K562 (cell line): ENCODE measurements around the gene CALML6. TPM values are rescaled to one million over a fixed set of nuclear protein-coding genes. Genes with fewer than 3 reads are reported as not detected.

Experiments used
- CAMTA2 ChIP-seq: fragments of 250-450 bp; sonication (Bioruptor Pico); conservative IDR thresholded peaks from 2 replicates; pipeline ENCODE4 v1.5.1; 2022
- CTBP1 ChIP-seq: fragments of 450-650 bp; IDR thresholded peaks from 2 replicates; pipeline ENCODE4 v1.6.1; 2016; ENCODE audit warnings: borderline replicate concordance
- KDM5B ChIP-seq: fragments of 200-600 bp; sonication (generic); IDR thresholded peaks from 2 replicates; pipeline ENCODE4 v1.6.1; 2012; ENCODE audit warnings: low read depth, mild to moderate bottlenecking, moderate library complexity, low read length, control low read depth, inconsistent platforms; ENCODE audit not compliant: insufficient replicate concordance
- SAFB2 ChIP-seq: fragments of 200-400 bp; formaldehyde crosslinking; IDR thresholded peaks from 2 replicates; pipeline ENCODE4 v1.6.1; 2018; ENCODE audit warnings: borderline replicate concordance, low read length, low read depth, moderate library complexity; ENCODE audit not compliant: severe bottlenecking
- ZEB2 ChIP-seq: fragments of 450-650 bp; IDR thresholded peaks from 2 replicates; pipeline ENCODE4 v1.6.1; 2016
- ZNF253 ChIP-seq: fragments of 250-450 bp; sonication (Bioruptor Pico); conservative IDR thresholded peaks from 2 replicates; pipeline ENCODE4 v1.6.1; 2021; ENCODE audit warnings: mild to moderate bottlenecking
- ZNF274 ChIP-seq: IDR thresholded peaks from 2 replicates; pipeline ENCODE4 v1.6.1; 2011; ENCODE audit warnings: low read depth, mild to moderate bottlenecking, low read length, moderate library complexity, borderline replicate concordance
- polyA plus RNA-seq, 8 experiments: library from polyadenylated mRNA; depleted of rRNA in 4 of 8; stranded (reverse) in 5 of 8; unstranded in 3 of 8; fragments of >200 nt; fragmentation: Nextera tagmentation in 2 of 8; fragmentation: Illumina TruSeq in 1 of 8; extraction: Ambion mirVana in 2 of 8; extraction: Trizol in 1 of 8; gene quantifications; 2 replicates each; pipeline versions ENCODE4 v1.2.1 to v1.2.3, GENCODE V29; 2011 to 2014; ENCODE audit warnings: inconsistent platforms in 1 of 8, missing spikeins in 1 of 8
- total RNA-seq, 7 experiments: library from RNA; depleted of rRNA in 6 of 7; stranded (reverse); fragments of >200 nt in 6 of 7; fragmentation: Illumina TruSeq in 2 of 7; extraction: Trizol in 2 of 7; gene quantifications; 2 replicates each; pipeline versions ENCODE4 v1.2.1 to v1.2.3, GENCODE V29; 2011 to 2021; ENCODE audit warnings: low replicate concordance in 1 of 7
- TF ChIP-seq, protein P1 (sequence below): fragments of 450-650 bp; formaldehyde crosslinking; IDR thresholded peaks from 2 replicates; pipeline ENCODE4 v1.4.0; 2020; ENCODE audit warnings: mild to moderate bottlenecking, mixed read lengths
- TF ChIP-seq, protein P2 (sequence below), 2 experiments: fragments of 450-650 bp; formaldehyde crosslinking in 1 of 2; IDR thresholded peaks; 2 replicates each; pipeline versions ENCODE4 v1.4.0 to v1.6.1; 2014 to 2020; ENCODE audit warnings: mild to moderate bottlenecking in 2 of 2, borderline replicate concordance in 1 of 2, low read depth in 1 of 2
- TF ChIP-seq, protein P3 (sequence below): fragments of 450-650 bp; formaldehyde crosslinking; IDR thresholded peaks from 2 replicates; pipeline ENCODE4 v1.4.0; 2020; ENCODE audit warnings: mild to moderate bottlenecking, moderate library complexity
- TF ChIP-seq, protein P4 (sequence below): IDR thresholded peaks from 2 replicates; pipeline ENCODE4 v1.6.1; 2011; ENCODE audit warnings: borderline replicate concordance, low read depth, mild to moderate bottlenecking, moderate library complexity, low read length; ENCODE audit not compliant: insufficient read depth, poor library complexity, severe bottlenecking

CALML6 gene
- total and polyA plus RNA-seq, 9 of the 15 experiments (the other 6 are each of a cell fraction or from before 2014, with no cell fraction given) = 0.14 TPM; not detected in 8

DNA sequence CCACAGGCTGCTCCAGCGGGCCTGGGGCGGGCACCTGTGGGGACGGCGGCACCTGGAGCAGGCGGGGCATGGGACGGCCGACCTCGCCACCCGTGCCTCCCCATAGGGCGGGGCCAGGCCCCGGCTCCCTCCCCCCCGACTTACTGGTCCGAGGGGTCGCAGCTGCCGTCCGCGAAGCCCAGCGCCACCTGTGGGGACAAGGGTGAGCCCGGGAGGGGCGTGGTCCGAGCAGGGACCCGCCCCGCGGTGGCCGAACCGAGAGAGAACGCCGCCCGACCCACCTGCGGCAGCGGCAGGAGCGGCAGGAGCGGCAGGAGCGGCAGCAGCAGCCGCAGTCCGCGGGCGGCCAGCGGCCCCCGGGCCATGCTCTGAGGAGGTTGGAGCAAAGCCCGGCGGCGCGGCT is 3.8 kb downstream of the CALML6 start, which contains the start of gene TMEM52 (continued):
- TF ChIP-seq, protein P1, sequence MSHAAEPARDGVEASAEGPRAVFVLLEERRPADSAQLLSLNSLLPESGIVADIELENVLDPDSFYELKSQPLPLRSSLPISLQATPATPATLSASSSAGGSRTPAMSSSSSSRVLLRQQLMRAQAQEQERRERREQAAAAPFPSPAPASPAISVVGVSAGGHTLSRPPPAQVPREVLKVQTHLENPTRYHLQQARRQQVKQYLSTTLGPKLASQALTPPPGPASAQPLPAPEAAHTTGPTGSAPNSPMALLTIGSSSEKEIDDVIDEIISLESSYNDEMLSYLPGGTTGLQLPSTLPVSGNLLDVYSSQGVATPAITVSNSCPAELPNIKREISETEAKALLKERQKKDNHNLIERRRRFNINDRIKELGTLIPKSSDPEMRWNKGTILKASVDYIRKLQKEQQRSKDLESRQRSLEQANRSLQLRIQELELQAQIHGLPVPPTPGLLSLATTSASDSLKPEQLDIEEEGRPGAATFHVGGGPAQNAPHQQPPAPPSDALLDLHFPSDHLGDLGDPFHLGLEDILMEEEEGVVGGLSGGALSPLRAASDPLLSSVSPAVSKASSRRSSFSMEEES (CRISPR knock-in tag) = no peak
- TF ChIP-seq, protein P2, sequence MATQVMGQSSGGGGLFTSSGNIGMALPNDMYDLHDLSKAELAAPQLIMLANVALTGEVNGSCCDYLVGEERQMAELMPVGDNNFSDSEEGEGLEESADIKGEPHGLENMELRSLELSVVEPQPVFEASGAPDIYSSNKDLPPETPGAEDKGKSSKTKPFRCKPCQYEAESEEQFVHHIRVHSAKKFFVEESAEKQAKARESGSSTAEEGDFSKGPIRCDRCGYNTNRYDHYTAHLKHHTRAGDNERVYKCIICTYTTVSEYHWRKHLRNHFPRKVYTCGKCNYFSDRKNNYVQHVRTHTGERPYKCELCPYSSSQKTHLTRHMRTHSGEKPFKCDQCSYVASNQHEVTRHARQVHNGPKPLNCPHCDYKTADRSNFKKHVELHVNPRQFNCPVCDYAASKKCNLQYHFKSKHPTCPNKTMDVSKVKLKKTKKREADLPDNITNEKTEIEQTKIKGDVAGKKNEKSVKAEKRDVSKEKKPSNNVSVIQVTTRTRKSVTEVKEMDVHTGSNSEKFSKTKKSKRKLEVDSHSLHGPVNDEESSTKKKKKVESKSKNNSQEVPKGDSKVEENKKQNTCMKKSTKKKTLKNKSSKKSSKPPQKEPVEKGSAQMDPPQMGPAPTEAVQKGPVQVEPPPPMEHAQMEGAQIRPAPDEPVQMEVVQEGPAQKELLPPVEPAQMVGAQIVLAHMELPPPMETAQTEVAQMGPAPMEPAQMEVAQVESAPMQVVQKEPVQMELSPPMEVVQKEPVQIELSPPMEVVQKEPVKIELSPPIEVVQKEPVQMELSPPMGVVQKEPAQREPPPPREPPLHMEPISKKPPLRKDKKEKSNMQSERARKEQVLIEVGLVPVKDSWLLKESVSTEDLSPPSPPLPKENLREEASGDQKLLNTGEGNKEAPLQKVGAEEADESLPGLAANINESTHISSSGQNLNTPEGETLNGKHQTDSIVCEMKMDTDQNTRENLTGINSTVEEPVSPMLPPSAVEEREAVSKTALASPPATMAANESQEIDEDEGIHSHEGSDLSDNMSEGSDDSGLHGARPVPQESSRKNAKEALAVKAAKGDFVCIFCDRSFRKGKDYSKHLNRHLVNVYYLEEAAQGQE (IDR thresholded peaks at IDR 0.05; ENCODE audit: borderline replicate concordance) = no peak; the same call in 1 of the 2 replicates
- TF ChIP-seq, protein P2 (CRISPR knock-in tag; IDR thresholded peaks at IDR 0.05; ENCODE audit: low read depth) = peak; percentile 70; the same call in 1 of the 2 replicates
- TF ChIP-seq ZEB2 = peak; percentile 45; the same call in 1 of the 2 replicates
- TF ChIP-seq, protein P3, sequence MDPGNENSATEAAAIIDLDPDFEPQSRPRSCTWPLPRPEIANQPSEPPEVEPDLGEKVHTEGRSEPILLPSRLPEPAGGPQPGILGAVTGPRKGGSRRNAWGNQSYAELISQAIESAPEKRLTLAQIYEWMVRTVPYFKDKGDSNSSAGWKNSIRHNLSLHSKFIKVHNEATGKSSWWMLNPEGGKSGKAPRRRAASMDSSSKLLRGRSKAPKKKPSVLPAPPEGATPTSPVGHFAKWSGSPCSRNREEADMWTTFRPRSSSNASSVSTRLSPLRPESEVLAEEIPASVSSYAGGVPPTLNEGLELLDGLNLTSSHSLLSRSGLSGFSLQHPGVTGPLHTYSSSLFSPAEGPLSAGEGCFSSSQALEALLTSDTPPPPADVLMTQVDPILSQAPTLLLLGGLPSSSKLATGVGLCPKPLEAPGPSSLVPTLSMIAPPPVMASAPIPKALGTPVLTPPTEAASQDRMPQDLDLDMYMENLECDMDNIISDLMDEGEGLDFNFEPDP = 0 out of 2 replicates have a peak, but pooled peaks have one; percentile 30
- TF ChIP-seq ZNF253 (CRISPR knock-in tag) = no peak
- peak; percentile 69 for TF ChIP-seq KDM5B
- no peak for TF ChIP-seq SAFB2
- TF ChIP-seq, protein P4, sequence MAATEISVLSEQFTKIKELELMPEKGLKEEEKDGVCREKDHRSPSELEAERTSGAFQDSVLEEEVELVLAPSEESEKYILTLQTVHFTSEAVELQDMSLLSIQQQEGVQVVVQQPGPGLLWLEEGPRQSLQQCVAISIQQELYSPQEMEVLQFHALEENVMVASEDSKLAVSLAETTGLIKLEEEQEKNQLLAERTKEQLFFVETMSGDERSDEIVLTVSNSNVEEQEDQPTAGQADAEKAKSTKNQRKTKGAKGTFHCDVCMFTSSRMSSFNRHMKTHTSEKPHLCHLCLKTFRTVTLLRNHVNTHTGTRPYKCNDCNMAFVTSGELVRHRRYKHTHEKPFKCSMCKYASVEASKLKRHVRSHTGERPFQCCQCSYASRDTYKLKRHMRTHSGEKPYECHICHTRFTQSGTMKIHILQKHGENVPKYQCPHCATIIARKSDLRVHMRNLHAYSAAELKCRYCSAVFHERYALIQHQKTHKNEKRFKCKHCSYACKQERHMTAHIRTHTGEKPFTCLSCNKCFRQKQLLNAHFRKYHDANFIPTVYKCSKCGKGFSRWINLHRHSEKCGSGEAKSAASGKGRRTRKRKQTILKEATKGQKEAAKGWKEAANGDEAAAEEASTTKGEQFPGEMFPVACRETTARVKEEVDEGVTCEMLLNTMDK = peak; percentile 90
- TF ChIP-seq CAMTA2 (CRISPR knock-in tag) = 0 out of 2 replicates have a peak, but pooled peaks have one; percentile 48
- peak; percentile 83 for TF ChIP-seq CTBP1
- TF ChIP-seq ZNF274 = no peak
